A673 (cell line): ENCODE data around the gene GOLGA3. TPM values are rescaled to one million over a fixed set of nuclear protein-coding genes. Genes with fewer than 3 reads are reported as not detected.

Experiments
- BruUV-seq: library from RNA; stranded (reverse); fragments of 400-500 nt; replicated peaks from 2 replicates; lab custom pipeline; 2021; lab: Mats Ljungman, UMichigan
- CTCF ChIA-PET: fragments of 300-600 bp; sonication (Branson Sonifier 250); formaldehyde crosslinking; loops from one replicate; lab custom pipeline; 2022; ENCODE audit warnings: antibody characterized with exemption; lab: Charles Lee
- POLR2A ChIA-PET: fragments of 300-600 bp; sonication (Branson Sonifier 250); formaldehyde crosslinking; loops from one replicate; lab custom pipeline; 2022; ENCODE audit warnings: antibody characterized with exemption; ENCODE audit not compliant: low non-redundant PET; lab: Charles Lee
- DNase-seq: peaks from one replicate; pipeline ENCODE4 v3.0.0-alpha.2; 2015; ENCODE audit warnings: low spot score
- H3K27ac ChIP-seq: fragments of 200-600 bp; sonication (generic); 2 replicates; pipeline ENCODE4 v1.5.1; 2016; ENCODE audit warnings: mixed run types, low read depth, mild to moderate bottlenecking, mixed read lengths, antibody characterized with exemption, low read length; ENCODE audit not compliant: poor library complexity, severe bottlenecking
- H3K27me3 ChIP-seq: fragments of 200-600 bp; sonication (generic); replicated peaks from 2 replicates; pipeline ENCODE4 v1.6.1; 2017; ENCODE audit warnings: mixed run types, low read depth, mild to moderate bottlenecking, mixed read lengths, antibody characterized with exemption, low read length; ENCODE audit not compliant: insufficient read depth, poor library complexity
- H3K36me3 ChIP-seq: fragments of 200-600 bp; sonication (generic); 2 replicates; pipeline ENCODE4 v1.6.1; 2016; ENCODE audit warnings: mixed run types, mild to moderate bottlenecking, mixed read lengths, antibody characterized with exemption, low read length; ENCODE audit not compliant: insufficient read depth, poor library complexity, severe bottlenecking
- H3K4me1 ChIP-seq: fragments of 200-600 bp; sonication (generic); 2 replicates; pipeline ENCODE4 v1.6.1; 2017; ENCODE audit warnings: mixed run types, mild to moderate bottlenecking, mixed read lengths, antibody characterized with exemption, low read length; ENCODE audit not compliant: insufficient read depth, poor library complexity, severe bottlenecking
- H3K4me3 ChIP-seq: fragments of 200-600 bp; sonication (generic); 2 replicates; pipeline ENCODE4 v1.5.1; 2016; ENCODE audit warnings: low read depth, mixed run types, mild to moderate bottlenecking, mixed read lengths, low read length; ENCODE audit not compliant: poor library complexity, severe bottlenecking
- H3K9me3 ChIP-seq: fragments of 200-600 bp; sonication (generic); 2 replicates; pipeline ENCODE4 v1.6.1; 2016; ENCODE audit warnings: mixed run types, low read depth, mild to moderate bottlenecking, mixed read lengths, antibody characterized with exemption, low read length; ENCODE audit not compliant: poor library complexity, severe bottlenecking
- CTCF ChIP-seq: fragments of 300-800, 200-600 bp; sonication (generic); conservative IDR thresholded peaks from 2 replicates; pipeline ENCODE4 v1.5.1; 2017; ENCODE audit warnings: low read depth, mild to moderate bottlenecking, antibody characterized with exemption, low read length, moderate library complexity, mixed read lengths
- EZH2 ChIP-seq: fragments of 200-600 bp; sonication (generic); IDR thresholded peaks from 2 replicates; pipeline ENCODE4 v1.6.1; 2017; ENCODE audit warnings: borderline replicate concordance, low read depth, mild to moderate bottlenecking, mixed read lengths, antibody characterized with exemption, low read length; ENCODE audit not compliant: poor library complexity, severe bottlenecking
- intact Hi-C: fragments of 100-400 bp; cut with micrococcal nuclease; formaldehyde crosslinking; loops from one replicate; pipeline ENCODE4 v1.10.0; 2022; ENCODE audit not compliant: unreplicated experiment
- total RNA-seq: library from RNA; stranded (reverse); gene quantifications from 2 replicates; pipeline ENCODE4 v1.2.3, GENCODE V29; 2021

Gene GOLGA3
- total RNA-seq, 1 experiment from 2014 or later, result 58.4 TPM

DNA sequence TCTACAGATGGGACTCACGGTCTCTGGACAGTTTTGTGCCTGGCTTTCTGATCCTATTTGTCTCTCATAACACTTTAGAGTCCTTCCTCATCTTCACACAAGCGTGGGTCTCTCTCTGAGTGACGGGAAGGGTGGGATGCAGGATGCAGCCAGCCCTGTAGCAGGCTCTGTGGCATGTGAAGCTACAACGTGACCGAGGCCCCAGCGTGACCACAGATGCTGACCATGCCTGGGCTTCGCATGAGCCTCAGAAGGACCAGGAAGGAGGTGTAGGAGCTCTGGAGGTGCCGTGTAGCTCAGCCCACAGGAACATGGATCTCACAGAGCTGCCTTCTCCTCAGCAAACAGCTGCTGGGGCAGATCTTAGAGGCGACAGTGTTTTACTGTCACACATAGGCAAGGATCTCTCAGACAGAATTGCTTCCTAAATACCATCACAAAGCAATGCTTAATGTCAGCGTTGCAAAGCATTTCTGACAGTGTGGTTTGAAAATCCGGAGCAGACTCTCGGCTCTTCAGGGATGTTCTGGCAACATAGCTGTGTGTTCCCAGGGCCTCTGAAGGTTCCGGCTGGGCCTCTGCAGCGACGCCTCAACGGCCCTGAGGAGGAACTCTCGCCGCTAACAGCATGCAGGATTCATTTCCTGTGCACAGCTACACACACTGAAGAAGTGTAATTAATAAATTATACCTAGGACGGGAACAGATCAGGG is 88.9 kb downstream of the GOLGA3 start:
- BruUV-seq, result no TSS peak
- H3K36me3 ChIP-seq, result peaks cover 97% of the 10 kb centered on the region
- POLR2A ChIA-PET, result interaction anchor here (0.7 kb wide), 1 partner anchor 36 kb away, joined by 3 read pairs; no protein-coding TSS in a partner anchor

GRCh38 chr12:132736913-132737312 is 91.8 kb downstream of the GOLGA3 start:
- Histone ChIP-seq H3K27me3 (no peaks in the 10 kb centered on the region), H3K9me3 (no peaks in the 10 kb centered on the region), H3K27ac (no peak overlapping the region), H3K36me3 (peaks cover 85% of the 10 kb centered on the region), H3K4me1 (peaks cover 13% of the 10 kb centered on the region), H3K4me3 (no peak overlapping the region)
- ChIA-PET POLR2A (no interaction called here), CTCF (no interaction called here)
- intact Hi-C loops, result no loop called here
- no peak for TF ChIP-seq EZH2
- TF ChIP-seq CTCF, result no peak
- BruUV-seq, result no TSS peak
- DNase-seq, result no peak

More for the DNA sequence above, 88.9 kb downstream of the GOLGA3 start:
- DNase-seq, result no peak
- no peak overlapping the region for H3K4me3 ChIP-seq
- no peaks in the 10 kb centered on the region for H3K27me3 ChIP-seq
- CTCF ChIA-PET, result no interaction called here
- intact Hi-C loops, result no loop called here
- TF ChIP-seq CTCF (no peak), EZH2 (no peak)
- no peak overlapping the region for H3K27ac ChIP-seq
- H3K4me1 ChIP-seq, result peaks cover 9% of the 10 kb centered on the region
- no peaks in the 10 kb centered on the region for H3K9me3 ChIP-seq

- CTCF ChIA-PET, result interaction anchor here (0.6 kb wide), 1 partner anchor 1221 kb away, joined by 4 read pairs; no protein-coding TSS in a partner anchor
- Histone ChIP-seq H3K9me3 (no peaks in the 10 kb centered on the region), H3K4me3 (no peak overlapping the region), H3K36me3 (peaks cover 85% of the 10 kb centered on the region), H3K27ac (no peak overlapping the region), H3K4me1 (peaks cover 13% of the 10 kb centered on the region), H3K27me3 (no peaks in the 10 kb centered on the region)
- no peak for DNase-seq
- POLR2A ChIA-PET, result no interaction called here
- BruUV-seq, result no TSS peak
- no peak for TF ChIP-seq EZH2
- TF ChIP-seq CTCF, result no peak
- intact Hi-C loops, result no loop called here
Measured at GRCh38 chr12:132736378-132736777, 92.3 kb downstream of the GOLGA3 start.
